GM23338 (cell line): Measurements from ENCODE around the gene NRAS. TPM values are rescaled to one million over a fixed set of nuclear protein-coding genes. Genes with fewer than 3 reads are reported as not detected.

ENCODE experiments used
- ATAC-seq: fragments of 200-7000 bp; cut with Tn5 transposase; 3 replicates; pipeline ENCODE4 v1.9.1; 2020
- DNase-seq: peaks from one replicate; pipeline ENCODE4 v3.0.0-alpha.2; 2015; ENCODE audit warnings: low spot score
- H2AFZ ChIP-seq: fragments of 200-600 bp; sonication (generic); 2 replicates; pipeline ENCODE4 v1.8.0; 2016; ENCODE audit warnings: antibody characterized with exemption, mild to moderate bottlenecking, moderate library complexity
- H3F3A ChIP-seq: fragments of 200-600 bp; sonication (generic); replicated peaks from 2 replicates; pipeline ENCODE4 v1.8.0; 2017; ENCODE audit warnings: antibody characterized with exemption, mixed run types, low read depth
- H3K27ac ChIP-seq: fragments of 200-600 bp; sonication (generic); 2 replicates; pipeline ENCODE4 v1.6.1; 2016; ENCODE audit warnings: low read depth
- H3K27me3 ChIP-seq: fragments of 200-600 bp; sonication (generic); 2 replicates; pipeline ENCODE4 v1.8.0; 2016; ENCODE audit warnings: mild to moderate bottlenecking, mixed run types, moderate library complexity; ENCODE audit not compliant: insufficient read depth
- H3K36me3 ChIP-seq: fragments of 200-600 bp; sonication (generic); 2 replicates; pipeline ENCODE4 v1.8.0; 2016; ENCODE audit warnings: mild to moderate bottlenecking; ENCODE audit not compliant: insufficient read depth
- H3K4me1 ChIP-seq: fragments of 200-600 bp; sonication (generic); 2 replicates; pipeline ENCODE4 v1.8.0; 2016; ENCODE audit warnings: mild to moderate bottlenecking, moderate library complexity; ENCODE audit not compliant: insufficient read depth
- H3K4me2 ChIP-seq: fragments of 200-600 bp; sonication (generic); 2 replicates; pipeline ENCODE4 v1.7.1; 2017; ENCODE audit warnings: mixed run types
- H3K4me3 ChIP-seq: fragments of 200-600 bp; sonication (generic); 2 replicates; pipeline ENCODE4 v1.6.1; 2016; ENCODE audit warnings: mixed run types
- H3K79me2 ChIP-seq: fragments of 200-600 bp; sonication (generic); replicated peaks from 2 replicates; pipeline ENCODE4 v1.8.0; 2017; ENCODE audit warnings: mild to moderate bottlenecking; ENCODE audit not compliant: insufficient read depth
- H3K9me2 ChIP-seq: fragments of 200-600 bp; sonication (generic); 2 replicates; pipeline ENCODE4 v1.8.0; 2017; ENCODE audit not compliant: insufficient read depth
- H4K20me1 ChIP-seq: fragments of 200-600 bp; sonication (generic); replicated peaks from 2 replicates; pipeline ENCODE4 v1.8.0; 2017; ENCODE audit warnings: mild to moderate bottlenecking; ENCODE audit not compliant: insufficient read depth
- H3K27ac Mint-ChIP-seq: 2 replicates; pipeline ENCODE4 v1.8.0; 2020; ENCODE audit warnings: inconsistent platforms, mild to moderate bottlenecking, moderate library complexity, mixed read lengths
- H3K27me3 Mint-ChIP-seq: 3 replicates; pipeline ENCODE4 v1.8.0; 2022; ENCODE audit warnings: low read depth, mild to moderate bottlenecking, moderate library complexity, mixed read lengths, inconsistent platforms; ENCODE audit not compliant: insufficient read depth, poor library complexity
- H3K36me3 Mint-ChIP-seq: 3 replicates; pipeline ENCODE4 v1.8.0; 2021; ENCODE audit warnings: low read depth, mild to moderate bottlenecking, inconsistent platforms, moderate library complexity, mixed read lengths
- H3K4me1 Mint-ChIP-seq: 3 replicates; pipeline ENCODE4 v1.8.0; 2020; ENCODE audit warnings: mild to moderate bottlenecking, inconsistent platforms, mixed read lengths
- H3K4me3 Mint-ChIP-seq: 3 replicates; pipeline ENCODE4 v1.8.0; 2021; ENCODE audit warnings: moderate library complexity, mild to moderate bottlenecking, inconsistent platforms, mixed read lengths
- H3K9me3 Mint-ChIP-seq: 3 replicates; pipeline ENCODE4 v1.8.0; 2020; ENCODE audit warnings: moderate library complexity, mild to moderate bottlenecking, inconsistent platforms, mixed read lengths
- CREB1 ChIP-seq: fragments of 250-450 bp; sonication (Bioruptor Pico); IDR thresholded peaks from 2 replicates; pipeline ENCODE4 v1.5.0; 2020; ENCODE audit warnings: low read depth, mild to moderate bottlenecking, moderate library complexity
- EZH2 ChIP-seq: fragments of 200-600 bp; sonication (generic); IDR thresholded peaks from one replicate; pipeline ENCODE4 v1.8.0; 2017; ENCODE audit warnings: antibody characterized with exemption, mild to moderate bottlenecking, low read depth; ENCODE audit not compliant: unreplicated experiment
- JUNB ChIP-seq: IDR thresholded peaks from one replicate; pipeline ENCODE4 v1.6.1; 2016; ENCODE audit warnings: antibody characterized with exemption; ENCODE audit not compliant: unreplicated experiment
- NANOG ChIP-seq: IDR thresholded peaks from 2 replicates; pipeline ENCODE4 v1.6.1; 2016; ENCODE audit warnings: antibody characterized with exemption, borderline replicate concordance
- REST ChIP-seq: IDR thresholded peaks from one replicate; pipeline ENCODE4 v1.6.1; 2018; ENCODE audit warnings: antibody characterized with exemption; ENCODE audit not compliant: unreplicated experiment
- STAT1 ChIP-seq: IDR thresholded peaks from one replicate; pipeline ENCODE4 v1.6.1; 2016; ENCODE audit warnings: antibody characterized with exemption; ENCODE audit not compliant: unreplicated experiment
- ZNF114 ChIP-seq: fragments of 250-450 bp; sonication (Bioruptor Pico); IDR thresholded peaks from 2 replicates; pipeline ENCODE4 v1.5.0; 2020; ENCODE audit warnings: mild to moderate bottlenecking, moderate library complexity
- ZNF331 ChIP-seq: fragments of 250-450 bp; sonication (Bioruptor Pico); IDR thresholded peaks from 2 replicates; pipeline ENCODE4 v1.5.0; 2020; ENCODE audit warnings: low read depth, mild to moderate bottlenecking, moderate library complexity
- polyA plus RNA-seq: library from polyadenylated mRNA; unstranded; fragments of >200 nt; fragmentation: Nextera tagmentation; extraction: Ambion mirVana; gene quantifications from 2 replicates; pipeline ENCODE4 v1.2.1, GENCODE V29; 2016
- small RNA-seq: library from RNA; depleted of rRNA; stranded (forward); fragments of <200 nt; gene quantifications from one replicate; pipeline ENCODE3, GENCODE V24; 2014; ENCODE audit warnings: low replicate concordance
- total RNA-seq: library from RNA; depleted of rRNA; stranded (reverse); fragments of >200 nt; shearing (Covaris generic); gene quantifications from 2 replicates; pipeline ENCODE4 v1.2.3, GENCODE V29; 2014; rRNA removed
- TF ChIP-seq, protein P1 (sequence below), 2 experiments: fragments of 200-600 bp in 1 of 2; sonication (generic) in 1 of 2; conservative IDR thresholded peaks; 2 replicates each; pipeline versions ENCODE4 v1.5.1 to v1.6.1; 2016 to 2017; ENCODE audit warnings: antibody characterized with exemption in 2 of 2, low read depth in 2 of 2, mild to moderate bottlenecking in 2 of 2, moderate library complexity in 1 of 2

NRAS gene
- total and polyA plus RNA-seq, 2 experiments from 2014 or later = 22.3 to 83.2 TPM

DNA sequence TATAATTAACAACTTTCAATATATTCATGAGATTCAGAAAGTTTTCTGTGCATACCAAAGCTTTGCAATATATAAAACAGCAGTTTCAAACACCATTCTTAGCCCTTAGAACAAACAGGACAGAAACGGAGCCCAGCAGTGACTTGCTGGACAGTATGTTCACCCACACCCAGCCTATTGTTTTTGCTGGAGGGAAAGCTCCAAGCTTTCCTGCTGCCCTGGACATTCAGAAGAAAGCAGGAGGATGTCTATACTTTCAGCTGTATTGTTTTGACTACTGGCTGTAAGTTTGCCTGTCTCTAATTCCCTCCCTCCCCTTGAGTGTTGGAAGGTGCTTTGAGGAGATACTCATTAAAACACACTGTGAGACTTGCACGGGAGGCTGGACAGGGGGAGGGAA is 56.3 kb downstream of the NRAS start:
- ATAC-seq = no peak
- Mint-ChIP-seq H3K9me3 (no peaks in the 10 kb centered on the region), H3K27ac (no peak overlapping the region), H3K4me1 (no peaks in the 10 kb centered on the region), H3K27me3 (peaks cover 3% of the 10 kb centered on the region), H3K36me3 (no peaks in the 10 kb centered on the region), H3K4me3 (no peak overlapping the region)
- no peak for DNase-seq
- no peaks in the 10 kb centered on the region for H3K4me1 ChIP-seq
- H3K36me3 ChIP-seq = no peaks in the 10 kb centered on the region
- H3K27ac ChIP-seq = no peak overlapping the region
- H4K20me1 ChIP-seq = no peaks in the 10 kb centered on the region; the same call in 1 of the 2 replicates
- H2AFZ ChIP-seq = no peak overlapping the region
- no peaks in the 10 kb centered on the region for H3K27me3 ChIP-seq
- no peaks in the 10 kb centered on the region for H3K79me2 ChIP-seq
- no peak overlapping the region for H3K4me2 ChIP-seq
- TF ChIP-seq ZNF114 (CRISPR knock-in tag) = no peak
- TF ChIP-seq JUNB = no peak
- TF ChIP-seq ZNF331 (CRISPR knock-in tag) = no peak
- no peak for TF ChIP-seq REST
- TF ChIP-seq EZH2 = no peak
- no peak for TF ChIP-seq CREB1 (CRISPR knock-in tag)
- TF ChIP-seq, protein P1, sequence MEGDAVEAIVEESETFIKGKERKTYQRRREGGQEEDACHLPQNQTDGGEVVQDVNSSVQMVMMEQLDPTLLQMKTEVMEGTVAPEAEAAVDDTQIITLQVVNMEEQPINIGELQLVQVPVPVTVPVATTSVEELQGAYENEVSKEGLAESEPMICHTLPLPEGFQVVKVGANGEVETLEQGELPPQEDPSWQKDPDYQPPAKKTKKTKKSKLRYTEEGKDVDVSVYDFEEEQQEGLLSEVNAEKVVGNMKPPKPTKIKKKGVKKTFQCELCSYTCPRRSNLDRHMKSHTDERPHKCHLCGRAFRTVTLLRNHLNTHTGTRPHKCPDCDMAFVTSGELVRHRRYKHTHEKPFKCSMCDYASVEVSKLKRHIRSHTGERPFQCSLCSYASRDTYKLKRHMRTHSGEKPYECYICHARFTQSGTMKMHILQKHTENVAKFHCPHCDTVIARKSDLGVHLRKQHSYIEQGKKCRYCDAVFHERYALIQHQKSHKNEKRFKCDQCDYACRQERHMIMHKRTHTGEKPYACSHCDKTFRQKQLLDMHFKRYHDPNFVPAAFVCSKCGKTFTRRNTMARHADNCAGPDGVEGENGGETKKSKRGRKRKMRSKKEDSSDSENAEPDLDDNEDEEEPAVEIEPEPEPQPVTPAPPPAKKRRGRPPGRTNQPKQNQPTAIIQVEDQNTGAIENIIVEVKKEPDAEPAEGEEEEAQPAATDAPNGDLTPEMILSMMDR (conservative IDR thresholded peaks at IDR 0.05; ENCODE audit: low read depth in 2 of 2) = no peak
- no peak for TF ChIP-seq STAT1
- no peak for TF ChIP-seq NANOG
- H3F3A ChIP-seq = no peaks in the 10 kb centered on the region
- H3K9me2 ChIP-seq = no peaks in the 10 kb centered on the region
- no peak overlapping the region for H3K4me3 ChIP-seq

Small RNA genes within 50 kb of the gene (small RNA-seq; reads per million reads assigned to genes)
- gene RN7SL432P (not detected), gene RNY1P13 (0.17 reads per million)

Other genes with a start within 250 kb of the NRAS start
- 46.6 and 51.1 TPM in 2 replicates for gene TRIM33, start 205.6 kb downstream of the NRAS start, total RNA-seq
- gene TRIM33, start 205.6 kb downstream of the NRAS start, polyA plus RNA-seq = 48.8 and 50.3 TPM in 2 replicates
- 49.9 and 50.7 TPM in 2 replicates for gene BCAS2, start 135.2 kb downstream of the NRAS start, total RNA-seq
- 75.4 and 111 TPM in 2 replicates for gene BCAS2, start 135.2 kb downstream of the NRAS start, polyA plus RNA-seq
- 2.9 and 4.1 TPM in 2 replicates for gene DENND2C, start 46.7 kb downstream of the NRAS start, total RNA-seq
- gene DENND2C, start 46.7 kb downstream of the NRAS start, polyA plus RNA-seq = 4.9 and 7.0 TPM in 2 replicates
- gene AMPD1, start 21.2 kb downstream of the NRAS start, total RNA-seq = not detected in 2 replicates
- 0.27 TPM in 1 of 2 replicates, not detected in the other for gene AMPD1, start 21.2 kb downstream of the NRAS start, polyA plus RNA-seq
- gene CSDE1, start 41.2 kb upstream of the NRAS start, total RNA-seq = 1,054 and 1,579 TPM in 2 replicates
- 210 and 214 TPM in 2 replicates for gene CSDE1, start 41.2 kb upstream of the NRAS start, polyA plus RNA-seq
- gene SIKE1, start 63.9 kb upstream of the NRAS start, total RNA-seq = 74.0 and 90.4 TPM in 2 replicates
- gene SIKE1, start 63.9 kb upstream of the NRAS start, polyA plus RNA-seq = 79.6 and 96.3 TPM in 2 replicates
- gene SYCP1, start 138.1 kb upstream of the NRAS start, total RNA-seq = 0.24 and 0.50 TPM in 2 replicates
- 0.66 and 2.1 TPM in 2 replicates for gene SYCP1, start 138.1 kb upstream of the NRAS start, polyA plus RNA-seq